ENCODE data around the gene UNG.

UNG gene

DNA sequence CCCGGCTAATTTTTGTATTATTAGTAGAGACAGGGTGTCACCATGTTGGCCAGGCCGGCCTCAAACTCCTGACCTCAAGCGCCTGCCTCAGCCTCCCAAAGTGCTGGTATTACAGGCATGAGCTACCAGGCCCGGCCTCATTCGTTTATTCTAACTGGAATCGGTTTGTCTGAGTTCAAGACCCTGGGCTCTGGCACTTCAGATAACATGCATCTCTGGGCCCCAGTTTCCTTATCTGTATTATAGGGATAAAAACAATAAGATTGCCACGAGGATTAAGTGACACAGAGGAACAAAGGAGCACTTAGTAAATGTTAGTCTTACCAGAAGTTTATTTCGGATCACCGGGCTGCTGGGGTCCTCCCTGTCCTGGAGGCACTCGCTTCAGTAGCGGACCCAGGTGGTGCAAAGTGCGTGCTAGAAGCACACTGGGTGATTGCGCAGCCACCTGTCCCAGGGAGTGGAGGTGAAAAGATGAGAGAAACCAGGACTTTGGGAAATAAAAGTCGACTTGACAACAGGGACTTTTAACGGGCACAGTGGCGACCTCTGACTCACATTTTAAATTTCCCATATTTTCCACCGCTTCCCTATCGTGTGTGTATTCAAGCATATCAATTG is 56.5 kb downstream of the UNG start:
- Histone ChIP-seq H3K27ac (replicated peaks) (no peak overlapping the region), H3K27me3 (ENCODE audit: insufficient read depth, poor library complexity, severe bottlenecking) (no peaks in the 10 kb centered on the region), H3K4me3 (replicated peaks; ENCODE audit: insufficient read depth, low read length) (peak overlapping the region; percentile 63)
- TF ChIP-seq, protein P1, sequence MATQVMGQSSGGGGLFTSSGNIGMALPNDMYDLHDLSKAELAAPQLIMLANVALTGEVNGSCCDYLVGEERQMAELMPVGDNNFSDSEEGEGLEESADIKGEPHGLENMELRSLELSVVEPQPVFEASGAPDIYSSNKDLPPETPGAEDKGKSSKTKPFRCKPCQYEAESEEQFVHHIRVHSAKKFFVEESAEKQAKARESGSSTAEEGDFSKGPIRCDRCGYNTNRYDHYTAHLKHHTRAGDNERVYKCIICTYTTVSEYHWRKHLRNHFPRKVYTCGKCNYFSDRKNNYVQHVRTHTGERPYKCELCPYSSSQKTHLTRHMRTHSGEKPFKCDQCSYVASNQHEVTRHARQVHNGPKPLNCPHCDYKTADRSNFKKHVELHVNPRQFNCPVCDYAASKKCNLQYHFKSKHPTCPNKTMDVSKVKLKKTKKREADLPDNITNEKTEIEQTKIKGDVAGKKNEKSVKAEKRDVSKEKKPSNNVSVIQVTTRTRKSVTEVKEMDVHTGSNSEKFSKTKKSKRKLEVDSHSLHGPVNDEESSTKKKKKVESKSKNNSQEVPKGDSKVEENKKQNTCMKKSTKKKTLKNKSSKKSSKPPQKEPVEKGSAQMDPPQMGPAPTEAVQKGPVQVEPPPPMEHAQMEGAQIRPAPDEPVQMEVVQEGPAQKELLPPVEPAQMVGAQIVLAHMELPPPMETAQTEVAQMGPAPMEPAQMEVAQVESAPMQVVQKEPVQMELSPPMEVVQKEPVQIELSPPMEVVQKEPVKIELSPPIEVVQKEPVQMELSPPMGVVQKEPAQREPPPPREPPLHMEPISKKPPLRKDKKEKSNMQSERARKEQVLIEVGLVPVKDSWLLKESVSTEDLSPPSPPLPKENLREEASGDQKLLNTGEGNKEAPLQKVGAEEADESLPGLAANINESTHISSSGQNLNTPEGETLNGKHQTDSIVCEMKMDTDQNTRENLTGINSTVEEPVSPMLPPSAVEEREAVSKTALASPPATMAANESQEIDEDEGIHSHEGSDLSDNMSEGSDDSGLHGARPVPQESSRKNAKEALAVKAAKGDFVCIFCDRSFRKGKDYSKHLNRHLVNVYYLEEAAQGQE (IDR thresholded peaks at IDR 0.05; ENCODE audit: insufficient replicate concordance, low read depth): no peak
- TF ChIP-seq GABPA (IDR thresholded peaks at IDR 0.05; ENCODE audit: low read depth): no peak
- TF ChIP-seq SPI1 (IDR thresholded peaks at IDR 0.05; ENCODE audit: borderline replicate concordance, low read depth): no peak
- TF ChIP-seq POLR2AphosphoS5 (IDR thresholded peaks at IDR 0.05; ENCODE audit: low read depth): no peak
- TF ChIP-seq, protein P2, sequence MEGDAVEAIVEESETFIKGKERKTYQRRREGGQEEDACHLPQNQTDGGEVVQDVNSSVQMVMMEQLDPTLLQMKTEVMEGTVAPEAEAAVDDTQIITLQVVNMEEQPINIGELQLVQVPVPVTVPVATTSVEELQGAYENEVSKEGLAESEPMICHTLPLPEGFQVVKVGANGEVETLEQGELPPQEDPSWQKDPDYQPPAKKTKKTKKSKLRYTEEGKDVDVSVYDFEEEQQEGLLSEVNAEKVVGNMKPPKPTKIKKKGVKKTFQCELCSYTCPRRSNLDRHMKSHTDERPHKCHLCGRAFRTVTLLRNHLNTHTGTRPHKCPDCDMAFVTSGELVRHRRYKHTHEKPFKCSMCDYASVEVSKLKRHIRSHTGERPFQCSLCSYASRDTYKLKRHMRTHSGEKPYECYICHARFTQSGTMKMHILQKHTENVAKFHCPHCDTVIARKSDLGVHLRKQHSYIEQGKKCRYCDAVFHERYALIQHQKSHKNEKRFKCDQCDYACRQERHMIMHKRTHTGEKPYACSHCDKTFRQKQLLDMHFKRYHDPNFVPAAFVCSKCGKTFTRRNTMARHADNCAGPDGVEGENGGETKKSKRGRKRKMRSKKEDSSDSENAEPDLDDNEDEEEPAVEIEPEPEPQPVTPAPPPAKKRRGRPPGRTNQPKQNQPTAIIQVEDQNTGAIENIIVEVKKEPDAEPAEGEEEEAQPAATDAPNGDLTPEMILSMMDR (IDR thresholded peaks at IDR 0.05; ENCODE audit: insufficient read depth, low read length): no peak
- no peak for DNase-seq (ENCODE audit: low read depth in 1 of 2, low spot score in 1 of 2)

- H3K27me3 ChIP-seq (ENCODE audit: insufficient read depth, poor library complexity, severe bottlenecking): no peaks in the 10 kb centered on the region
- peak overlapping the region; percentile 63 for H3K4me3 ChIP-seq (replicated peaks; ENCODE audit: insufficient read depth, low read length)
- peak; percentile 61 to 74 for DNase-seq (ENCODE audit: low read depth in 1 of 2, low spot score in 1 of 2)
- TF ChIP-seq GABPA (IDR thresholded peaks at IDR 0.05; ENCODE audit: low read depth): no peak
- TF ChIP-seq, protein P1 (IDR thresholded peaks at IDR 0.05; ENCODE audit: insufficient replicate concordance, low read depth): peak; percentile 20
- peak overlapping the region; percentile 61 for H3K27ac ChIP-seq (replicated peaks)
These were observed 57.3 kb downstream of the UNG start for GRCh38 chr12:109154451-109155438.

DNA sequence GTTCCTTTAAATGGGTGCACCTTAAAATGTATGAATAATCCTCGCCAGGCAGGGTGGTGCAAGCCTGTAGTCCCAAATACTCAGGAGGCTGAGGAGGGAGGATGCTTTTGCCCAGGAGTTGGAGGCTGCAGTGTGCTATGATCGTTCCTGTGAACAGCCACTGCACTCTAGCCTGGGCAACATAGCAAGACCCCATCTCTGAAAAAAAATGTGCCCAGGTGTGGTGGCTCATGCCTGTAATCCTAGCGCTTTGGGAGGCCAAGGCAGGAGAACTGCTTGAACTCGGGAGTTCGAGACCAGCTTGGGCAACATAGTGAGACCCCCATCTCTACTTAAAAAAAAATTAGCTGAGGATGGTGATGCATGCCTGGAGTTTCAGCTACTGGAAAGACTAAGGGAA is 58.6 kb downstream of the UNG start:
- H3K4me3 ChIP-seq (replicated peaks; ENCODE audit: insufficient read depth, low read length): no peak overlapping the region
- no peak for DNase-seq (ENCODE audit: low read depth in 1 of 2, low spot score in 1 of 2)

More for the DNA sequence above, 58.6 kb downstream of the UNG start:
- no peak for TF ChIP-seq POLR2AphosphoS5 (IDR thresholded peaks at IDR 0.05; ENCODE audit: low read depth)
- TF ChIP-seq, protein P1 (IDR thresholded peaks at IDR 0.05; ENCODE audit: insufficient replicate concordance, low read depth): no peak
- TF ChIP-seq, protein P2 (IDR thresholded peaks at IDR 0.05; ENCODE audit: insufficient read depth, low read length): no peak
- TF ChIP-seq GABPA (IDR thresholded peaks at IDR 0.05; ENCODE audit: low read depth): no peak
- no peak for TF ChIP-seq SPI1 (IDR thresholded peaks at IDR 0.05; ENCODE audit: borderline replicate concordance, low read depth)
- H3K27me3 ChIP-seq (ENCODE audit: insufficient read depth, poor library complexity, severe bottlenecking): no peaks in the 10 kb centered on the region
- no peak overlapping the region for H3K27ac ChIP-seq (replicated peaks)

Measured in HL-60 (cell line).